Calu3 (cell line): Measurements from ENCODE around the gene CFAP57. TPM values are rescaled to one million over a fixed set of nuclear protein-coding genes. Genes with fewer than 3 reads are reported as not detected.

ENCODE experiments used
- BruUV-seq: library from RNA; stranded (reverse); fragments of 400-500 nt; replicated peaks from 2 replicates; lab custom pipeline; 2021; lab: Mats Ljungman, UMichigan
- CTCF ChIA-PET: fragments of 300-600 bp; sonication (Branson Sonifier 250); formaldehyde crosslinking; loops from one replicate; lab custom pipeline; 2022; ENCODE audit warnings: antibody characterized with exemption; lab: Charles Lee
- DNase-seq: peaks from one replicate; pipeline ENCODE4 v3.0.0; 2022
- H3K27ac Mint-ChIP-seq: one replicate; pipeline ENCODE4 v1.8.0; 2022; ENCODE audit warnings: mixed read lengths; ENCODE audit not compliant: unreplicated experiment
- H3K27me3 Mint-ChIP-seq: one replicate; pipeline ENCODE4 v1.8.0; 2022; ENCODE audit warnings: mixed read lengths; ENCODE audit not compliant: unreplicated experiment
- H3K36me3 Mint-ChIP-seq: one replicate; pipeline ENCODE4 v1.8.0; 2022; ENCODE audit warnings: mild to moderate bottlenecking, moderate library complexity, mixed read lengths; ENCODE audit not compliant: insufficient read depth, unreplicated experiment
- H3K4me1 Mint-ChIP-seq: one replicate; pipeline ENCODE4 v1.8.0; 2022; ENCODE audit warnings: mild to moderate bottlenecking, low read depth, mixed read lengths; ENCODE audit not compliant: unreplicated experiment
- H3K4me3 Mint-ChIP-seq: one replicate; pipeline ENCODE4 v1.8.0; 2022; ENCODE audit warnings: mild to moderate bottlenecking, low read depth, moderate library complexity, mixed read lengths; ENCODE audit not compliant: unreplicated experiment
- H3K9me3 Mint-ChIP-seq: one replicate; pipeline ENCODE4 v1.8.0; 2022; ENCODE audit warnings: low read depth, mixed read lengths; ENCODE audit not compliant: unreplicated experiment
- CTCF ChIP-seq: fragments of 200-600 bp; IDR thresholded peaks from one replicate; pipeline ENCODE4 v1.8.0; 2022; ENCODE audit warnings: antibody characterized with exemption; ENCODE audit not compliant: unreplicated experiment
- intact Hi-C: fragments of 100-400 bp; cut with micrococcal nuclease; formaldehyde crosslinking; loops from one replicate; pipeline ENCODE4 v1.10.0; 2022; ENCODE audit not compliant: unreplicated experiment
- total RNA-seq: library from RNA; stranded (reverse); gene quantifications from 2 replicates; pipeline ENCODE4 v1.2.3, GENCODE V29; 2022

Gene CFAP57
- total RNA-seq, 1 experiment from 2014 or later = 0.26 TPM

GRCh38 chr1:43277116-43277876, 105.2 kb downstream of the CFAP57 start:
- Mint-ChIP-seq H3K27me3 (no peaks in the 10 kb centered on the region), H3K27ac (no peak overlapping the region), H3K4me1 (no peaks in the 10 kb centered on the region), H3K9me3 (no peaks in the 10 kb centered on the region), H3K4me3 (no peak overlapping the region), H3K36me3 (peaks cover 32% of the 10 kb centered on the region)
- TF ChIP-seq CTCF = no peak
- intact Hi-C loops = no loop called here
- no peak for DNase-seq
- BruUV-seq = no TSS peak
- CTCF ChIA-PET = interaction anchor here (0.8 to 1.2 kb wide), 2 partner anchors 8 to 32 kb away, joined by 3 read pairs; partner anchors contain the start of gene C1orf210

GRCh38 chr1:43279161-43279560, 107.0 kb downstream of the CFAP57 start:
- no peak for TF ChIP-seq CTCF
- Mint-ChIP-seq H3K4me3 (no peak overlapping the region), H3K36me3 (peaks cover 27% of the 10 kb centered on the region), H3K9me3 (no peaks in the 10 kb centered on the region), H3K27ac (no peak overlapping the region), H3K27me3 (no peaks in the 10 kb centered on the region), H3K4me1 (peaks cover 5% of the 10 kb centered on the region)
- CTCF ChIA-PET = no interaction called here
- BruUV-seq = no TSS peak
- DNase-seq = no peak
- intact Hi-C loops = no loop called here

GRCh38 chr1:43279666-43280065, 107.5 kb downstream of the CFAP57 start:
- DNase-seq = no peak
- CTCF ChIA-PET = no interaction called here
- H3K27ac Mint-ChIP-seq = no peak overlapping the region
- no TSS peak for BruUV-seq
- H3K27me3 Mint-ChIP-seq = no peaks in the 10 kb centered on the region
- intact Hi-C loops = no loop called here
- H3K9me3 Mint-ChIP-seq = no peaks in the 10 kb centered on the region
- peaks cover 10% of the 10 kb centered on the region for H3K4me1 Mint-ChIP-seq
- TF ChIP-seq CTCF = no peak
- H3K4me3 Mint-ChIP-seq = no peak overlapping the region
- peaks cover 27% of the 10 kb centered on the region for H3K36me3 Mint-ChIP-seq

- Mint-ChIP-seq H3K27ac (no peak overlapping the region), H3K4me3 (no peak overlapping the region), H3K27me3 (no peaks in the 10 kb centered on the region), H3K4me1 (peaks cover 21% of the 10 kb centered on the region), H3K9me3 (no peaks in the 10 kb centered on the region), H3K36me3 (peaks cover 31% of the 10 kb centered on the region)
- no TSS peak for BruUV-seq
- no peak for DNase-seq
- CTCF ChIA-PET = interaction anchor here (0.6 kb wide), 1 partner anchor 108 kb away, joined by 6 read pairs; no protein-coding TSS in a partner anchor
- no peak for TF ChIP-seq CTCF
- intact Hi-C loops = no loop called here
Observed at GRCh38 chr1:43280692-43281091, 108.6 kb downstream of the CFAP57 start.
